Endothelial cell of umbilical vein (primary cell): Measurements from ENCODE around the gene CELF5.

Source experiments
- CTCF ChIP-seq, 2 donors: IDR thresholded peaks; 1 replicate in 1 of 2; 2 replicates in 1 of 2; pipeline ENCODE4 v1.5.1; 2011; ENCODE audit warnings: low read length in 2 of 2, mild to moderate bottlenecking in 2 of 2, moderate library complexity in 2 of 2, control low read depth in 1 of 2, inconsistent platforms in 1 of 2, low read depth in 1 of 2; ENCODE audit not compliant: insufficient read depth in 1 of 2; ENCODE audit errors: extremely low read depth in 1 of 2
- EZH2 ChIP-seq: IDR thresholded peaks from 2 replicates; pipeline ENCODE4 v1.6.1; 2012; ENCODE audit warnings: borderline replicate concordance, low read depth, mild to moderate bottlenecking, moderate library complexity, low read length, inconsistent platforms; ENCODE audit not compliant: severe bottlenecking
- GATA2 ChIP-seq: IDR thresholded peaks from 2 replicates; pipeline ENCODE4 v1.7.0; 2011; ENCODE audit warnings: low read depth, mild to moderate bottlenecking, moderate library complexity, mixed read lengths, low read length; ENCODE audit not compliant: insufficient read length, insufficient read depth
- JUN ChIP-seq: IDR thresholded peaks from 2 replicates; pipeline ENCODE4 v1.6.1; 2011; ENCODE audit warnings: borderline replicate concordance, low read depth; ENCODE audit not compliant: insufficient read length, insufficient read depth
- MAX ChIP-seq: IDR thresholded peaks from 2 replicates; pipeline ENCODE4 v1.6.1; 2011; ENCODE audit not compliant: insufficient read depth, insufficient read length
- POLR2A ChIP-seq: IDR thresholded peaks from 2 replicates; pipeline ENCODE4 v1.6.1; 2012; ENCODE audit warnings: low read depth, mild to moderate bottlenecking, control low read depth, low read length
- POLR2AphosphoS5 ChIP-seq: IDR thresholded peaks from 2 replicates; pipeline ENCODE4 v1.6.1; 2012; ENCODE audit warnings: low read depth, mild to moderate bottlenecking, control low read depth, low read length, moderate library complexity; ENCODE audit not compliant: insufficient read depth

GRCh38 chr19:3198901-3199700, 25.4 kb upstream of the CELF5 start:
- TF ChIP-seq CTCF (IDR thresholded peaks at IDR 0.05; ENCODE audit: extremely low read depth in 1 of 2, insufficient read depth in 1 of 2, low read depth in 1 of 2, low read length in 2 of 2) (no peak), POLR2A (no peak), EZH2 (no peak), POLR2AphosphoS5 (no peak), MAX (no peak), JUN (no peak), GATA2 (no peak)
